HG02943 (cell line): ENCODE measurements around the gene TMEM141.
A peak's percentile ranks its signal among the peaks of the same experiment; 100 is the strongest.

Source experiments
- ATAC-seq: cut with Tn5 transposase; IDR thresholded peaks from one replicate; pipeline ENCODE4 v1.9.1; 2021; ENCODE audit warnings: mild to moderate bottlenecking, low read depth, moderate library complexity; ENCODE audit not compliant: unreplicated experiment

The TMEM141 gene

GRCh38 chr9:136807281-136808074 lies 16.3 kb downstream of the TMEM141 start, which contains the start of gene RABL6:
RABL6 (plus strand) TSS chr9:136807948; CDS start chr9:136808197, 249 bp downstream.
- peak; percentile 87 for ATAC-seq

- ATAC-seq = peak; percentile 21
These were observed 17.1 kb downstream of the TMEM141 start for GRCh38 chr9:136808075-136808805.

GRCh38 chr9:136808806-136809158 lies 17.6 kb downstream of the TMEM141 start:
- ATAC-seq = no peak

GRCh38 chr9:136814725-136815421 lies 23.7 kb downstream of the TMEM141 start:
- no peak for ATAC-seq

GRCh38 chr9:136815422-136815782 lies 24.3 kb downstream of the TMEM141 start:
- no peak for ATAC-seq

GRCh38 chr9:136820971-136821825 lies 30.1 kb downstream of the TMEM141 start:
- ATAC-seq = no peak

GRCh38 chr9:136821826-136822544 lies 30.8 kb downstream of the TMEM141 start:
- ATAC-seq = no peak

- ATAC-seq = no peak
These were observed 32.2 kb downstream of the TMEM141 start for GRCh38 chr9:136823136-136824046.

GRCh38 chr9:136824496-136825225 lies 33.5 kb downstream of the TMEM141 start:
- ATAC-seq = no peak

- ATAC-seq = no peak
These were observed 34.4 kb downstream of the TMEM141 start for GRCh38 chr9:136825295-136826187.

GRCh38 chr9:136826188-136826541 lies 35.0 kb downstream of the TMEM141 start:
- ATAC-seq = no peak

GRCh38 chr9:136826703-136827582 lies 35.8 kb downstream of the TMEM141 start:
- ATAC-seq = no peak

GRCh38 chr9:136827794-136828473 lies 36.8 kb downstream of the TMEM141 start:
- no peak for ATAC-seq

- no peak for ATAC-seq
These were observed 37.5 kb downstream of the TMEM141 start for GRCh38 chr9:136828474-136829140.

GRCh38 chr9:136829412-136829811 lies 38.3 kb downstream of the TMEM141 start:
- ATAC-seq = no peak
